Measurements from ENCODE around the gene PLA2G6.
"Not testable (repeated sequence)": the region's sequence is repeated elsewhere in the genome, so short reads cannot be mapped to it uniquely, and the experiment has no call there.

PLA2G6 gene

DNA sequence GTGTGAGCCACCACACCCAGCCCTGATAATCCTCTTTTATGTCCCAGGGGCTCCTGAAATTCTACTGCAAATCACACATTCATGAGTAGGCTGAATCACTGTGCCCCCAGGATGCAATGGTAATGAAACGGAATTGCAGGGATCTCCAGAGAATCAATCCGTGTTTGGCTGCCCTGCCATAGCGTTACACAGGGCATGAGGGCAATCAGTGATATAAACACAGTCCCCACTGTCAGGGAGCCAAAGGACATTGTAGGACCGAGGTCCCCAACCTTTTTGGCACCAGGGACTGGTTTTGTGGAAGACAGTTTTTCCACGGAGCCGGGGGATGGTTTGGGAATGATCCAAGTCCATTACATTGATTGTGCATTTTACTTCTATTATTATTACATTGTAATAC is 9.0 kb upstream of the PLA2G6 start:
- no peak for DNase-seq

DNA sequence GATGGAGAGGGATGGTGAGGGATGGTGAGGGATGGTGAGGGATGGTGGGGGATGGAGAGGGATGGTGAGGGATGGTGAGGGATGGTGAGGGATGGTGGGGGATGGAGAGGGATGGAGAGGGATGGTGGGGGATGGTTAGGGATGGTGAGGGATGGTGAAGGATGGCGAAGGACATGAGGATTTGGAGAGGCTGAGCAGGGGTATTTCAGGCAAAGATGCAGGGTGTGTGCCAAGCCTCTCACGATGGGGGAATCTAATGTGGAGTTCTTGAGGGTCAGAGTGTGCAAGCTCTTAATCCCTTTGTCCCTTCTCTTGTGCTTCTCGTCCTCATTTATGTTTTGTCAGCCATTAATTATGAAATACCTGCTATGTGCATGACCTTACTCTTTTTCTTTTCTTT is 7.5 kb upstream of the PLA2G6 start:
- no peak for DNase-seq

DNA sequence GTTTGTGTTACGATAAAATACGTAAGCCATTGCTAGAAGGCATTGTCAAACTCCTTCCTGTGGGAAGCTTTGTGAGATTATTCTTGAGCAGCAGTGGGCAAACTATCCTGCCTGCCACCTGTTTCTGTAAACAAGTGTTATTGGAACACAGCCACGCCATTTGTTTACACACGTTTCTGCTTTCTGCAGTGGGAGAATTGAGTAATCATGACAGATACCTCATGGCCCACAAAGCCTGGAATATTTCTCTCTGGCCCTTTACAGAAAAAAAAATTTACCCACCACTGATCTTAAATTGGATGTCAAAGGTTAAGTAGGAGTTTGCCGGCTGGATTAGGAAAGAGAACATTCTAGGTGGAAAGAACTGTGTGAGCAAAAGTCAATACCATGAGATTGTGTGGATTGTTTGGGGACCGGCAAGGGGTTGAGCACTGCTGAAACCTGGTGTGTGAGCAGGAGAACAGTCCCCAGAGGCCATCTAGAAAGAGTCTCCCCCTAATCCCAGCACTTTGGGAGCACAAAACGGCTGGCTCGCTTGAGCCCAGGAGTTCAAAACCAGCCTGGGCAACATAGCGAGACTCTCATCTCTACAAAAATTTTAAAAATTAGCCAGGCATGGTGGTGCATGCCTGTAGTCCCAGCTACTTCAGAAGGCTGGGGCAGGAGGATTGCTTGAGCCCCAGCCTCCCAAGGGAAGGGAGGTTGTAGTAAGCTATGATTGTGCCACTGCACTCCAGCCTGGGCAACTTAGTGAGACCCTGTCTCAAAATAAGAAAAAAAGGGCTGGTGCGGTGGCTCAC is 6.0 kb upstream of the PLA2G6 start:
- DNase-seq, result peak in 1 of 14 donors; percentile 25

DNA sequence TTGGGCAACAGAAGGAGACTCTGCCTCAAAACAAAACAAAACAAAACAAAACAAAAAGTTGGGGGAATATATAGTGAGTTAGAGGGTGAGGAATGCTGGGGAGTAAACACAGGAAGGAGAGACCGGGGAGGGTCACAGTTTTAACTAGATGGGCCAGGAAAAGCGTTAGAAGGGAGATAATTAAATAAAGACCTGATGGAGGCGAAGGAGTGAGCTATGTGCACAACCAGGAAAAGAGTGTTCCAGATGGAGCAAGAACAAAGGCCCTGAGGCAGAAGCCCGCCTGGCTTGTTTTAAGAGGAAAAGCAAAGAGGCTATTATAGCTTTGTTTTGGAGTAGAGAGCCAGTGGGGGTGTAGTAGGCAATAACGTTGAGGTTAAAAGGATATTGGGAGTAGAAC is 4.8 kb upstream of the PLA2G6 start:
- no peak for DNase-seq

DNA sequence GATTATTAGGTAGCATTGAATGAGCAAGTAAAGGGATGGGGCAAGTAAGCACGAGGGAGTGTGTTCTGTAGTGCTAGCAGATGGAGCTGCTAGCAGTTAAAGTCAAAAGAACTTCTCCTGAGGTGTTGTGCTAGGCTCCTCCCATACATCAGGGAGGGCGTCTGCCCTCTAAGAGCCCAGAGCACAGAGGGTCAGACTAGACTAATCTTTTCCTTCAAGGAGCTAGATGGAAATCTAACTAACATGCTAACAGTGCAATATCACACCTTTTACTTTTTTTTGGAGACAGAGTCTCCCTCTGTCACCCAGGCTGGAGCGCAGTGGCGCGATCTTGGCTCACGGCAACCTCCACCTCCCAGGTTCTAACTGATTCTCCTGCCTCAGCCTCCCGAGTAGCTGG is 3.2 kb upstream of the PLA2G6 start:
- no peak for DNase-seq

DNA sequence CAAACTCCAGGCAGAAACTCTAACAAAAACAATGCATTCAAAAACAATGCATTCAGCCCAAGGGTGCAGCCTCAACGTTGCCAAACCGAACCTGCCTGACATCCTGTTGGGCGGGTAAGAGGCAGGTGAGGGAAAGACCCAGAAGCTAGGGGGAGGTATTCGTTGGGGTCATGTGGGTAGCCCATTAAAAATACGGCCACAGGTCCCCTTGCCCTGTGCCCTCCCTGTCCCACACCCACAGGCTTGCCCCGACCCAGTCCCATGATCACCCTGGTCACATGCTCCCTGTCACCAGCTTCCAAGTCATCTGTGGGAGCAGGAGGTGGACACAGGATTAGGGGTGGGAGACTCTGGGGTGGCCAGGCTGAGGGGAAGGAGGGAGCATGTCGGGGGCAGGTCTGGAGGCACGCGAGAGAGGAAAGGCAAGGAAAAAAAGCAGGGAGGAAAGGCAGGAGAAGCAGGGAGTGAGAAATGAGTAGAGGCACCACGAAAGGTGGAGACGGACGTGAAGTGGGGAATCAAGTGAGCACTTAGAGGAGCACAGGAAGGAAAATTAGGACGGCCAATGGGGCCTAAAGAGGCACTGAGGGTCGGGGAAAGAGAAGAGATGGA is 683 bp downstream of the PLA2G6 start:
- peak in 12 of 14 donors; percentile 11 to 80 (median 62) for DNase-seq

DNA sequence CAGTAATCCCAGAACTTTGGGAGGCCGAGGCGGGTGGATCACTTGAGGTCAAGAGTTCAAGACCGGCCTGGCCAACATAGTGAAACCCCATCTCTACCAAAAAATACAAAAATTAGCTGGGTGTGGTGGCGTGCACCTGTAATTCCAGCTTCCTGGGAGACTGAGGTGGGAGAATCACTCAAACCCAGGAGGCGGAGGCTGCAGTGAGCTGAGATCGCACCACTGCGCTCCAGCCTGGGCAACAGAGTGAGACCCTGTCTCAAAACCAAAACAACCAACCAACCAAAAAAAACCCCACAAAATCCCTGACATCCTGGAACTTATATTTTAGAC is 3.1 kb downstream of the PLA2G6 start:
- DNase-seq, result not testable (repeated sequence)

DNA sequence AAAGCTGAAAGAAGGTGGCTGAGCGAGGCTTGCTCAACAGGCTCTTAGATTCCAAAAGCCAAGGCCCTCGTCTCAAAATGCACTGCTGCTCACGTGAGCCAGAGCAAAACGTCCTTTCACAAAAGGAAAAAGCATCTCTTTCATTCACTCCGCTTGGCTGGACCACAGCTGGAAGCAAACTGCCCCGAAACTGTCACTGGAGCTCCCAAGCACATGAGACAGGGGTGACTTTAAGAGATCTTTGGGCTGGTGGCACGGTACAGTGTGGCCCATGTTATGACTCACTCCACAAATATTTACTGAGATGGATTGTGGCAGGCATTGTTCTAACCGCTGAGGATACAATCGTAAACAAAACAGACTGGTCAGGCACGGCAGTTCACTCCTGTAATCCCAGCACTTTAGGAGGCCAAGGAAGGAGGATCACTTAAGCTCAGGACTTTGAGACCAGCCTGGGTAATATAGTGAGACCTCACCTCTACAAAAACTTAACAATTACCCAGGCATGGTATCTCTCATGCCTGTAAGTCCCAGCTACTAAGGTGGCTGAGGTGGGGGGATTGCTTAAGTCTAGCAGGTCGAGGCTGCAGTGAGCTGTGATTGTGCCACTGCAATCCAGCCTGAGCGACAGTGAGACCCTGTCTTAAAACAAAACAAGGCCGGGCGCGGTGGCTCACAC is 3.6 kb downstream of the PLA2G6 start:
- peak in 9 of 14 donors; percentile 23 to 74 (median 52) for DNase-seq

DNA sequence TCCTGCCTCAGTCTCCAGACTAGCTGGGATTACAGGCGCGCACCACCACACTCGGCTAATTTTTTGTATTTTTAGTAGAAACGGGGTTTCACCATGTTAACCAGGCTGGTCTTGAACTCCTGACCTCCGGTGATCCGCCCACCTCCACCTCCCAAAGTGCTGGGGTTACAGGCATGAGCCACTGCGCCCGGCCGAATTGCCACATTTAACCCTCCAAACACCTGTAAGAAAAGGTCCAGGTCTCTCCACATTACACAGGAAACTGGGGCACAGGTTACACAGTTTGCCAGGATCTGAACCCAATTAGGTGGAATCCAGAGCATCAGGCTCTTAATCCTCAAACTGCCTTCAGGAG is 4.1 kb downstream of the PLA2G6 start:
- DNase-seq, result not testable (repeated sequence)

DNA sequence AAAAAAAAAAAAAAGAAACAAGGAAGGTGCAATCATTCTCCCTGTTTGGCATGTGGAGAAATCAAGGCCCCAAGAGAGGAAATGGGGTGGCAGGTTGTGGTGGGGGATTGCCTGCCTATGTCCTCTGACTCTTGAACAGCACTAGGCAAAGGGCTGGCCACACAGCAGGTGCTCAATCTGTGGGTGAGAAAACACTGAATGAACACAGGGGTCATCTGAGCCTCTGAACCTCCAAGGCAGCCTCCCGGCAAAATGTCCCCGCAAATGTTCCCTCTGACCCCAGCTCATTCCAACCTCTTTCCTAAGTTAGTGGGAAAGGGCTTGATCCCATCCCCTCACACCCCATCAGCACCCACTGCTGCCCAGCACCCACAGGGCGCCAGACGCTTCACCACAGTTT is 4.6 kb downstream of the PLA2G6 start:
- no peak for DNase-seq

DNA sequence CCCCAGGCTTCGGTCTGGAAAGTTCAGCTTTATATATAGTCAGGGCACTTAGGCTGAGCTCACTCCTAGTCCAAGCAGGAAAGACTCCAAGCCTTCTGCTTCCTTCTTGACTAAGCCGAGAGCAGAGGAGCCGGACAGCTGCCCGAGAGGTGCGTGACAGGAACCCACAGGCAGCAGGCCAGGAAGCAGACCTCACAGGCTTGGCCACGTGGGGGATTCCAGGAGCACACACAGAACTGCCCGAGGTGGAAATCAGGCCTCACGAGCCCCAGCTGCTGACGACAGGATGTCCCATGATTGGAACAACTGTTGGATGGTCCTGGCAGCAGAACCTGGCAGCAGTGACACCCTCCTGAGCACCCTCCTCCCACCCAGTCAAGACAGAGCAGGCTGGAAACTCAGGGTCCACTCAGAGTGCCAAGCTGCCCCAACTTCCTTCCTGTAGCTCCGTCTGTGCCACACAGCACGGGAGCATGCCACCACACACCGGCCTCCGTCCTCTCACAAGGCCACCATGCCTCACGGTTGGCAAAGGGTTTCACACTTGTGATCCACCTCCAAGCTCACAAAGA is 5.4 kb downstream of the PLA2G6 start:
- peak in 9 of 14 donors; percentile 16 to 76 (median 48) for DNase-seq

DNA sequence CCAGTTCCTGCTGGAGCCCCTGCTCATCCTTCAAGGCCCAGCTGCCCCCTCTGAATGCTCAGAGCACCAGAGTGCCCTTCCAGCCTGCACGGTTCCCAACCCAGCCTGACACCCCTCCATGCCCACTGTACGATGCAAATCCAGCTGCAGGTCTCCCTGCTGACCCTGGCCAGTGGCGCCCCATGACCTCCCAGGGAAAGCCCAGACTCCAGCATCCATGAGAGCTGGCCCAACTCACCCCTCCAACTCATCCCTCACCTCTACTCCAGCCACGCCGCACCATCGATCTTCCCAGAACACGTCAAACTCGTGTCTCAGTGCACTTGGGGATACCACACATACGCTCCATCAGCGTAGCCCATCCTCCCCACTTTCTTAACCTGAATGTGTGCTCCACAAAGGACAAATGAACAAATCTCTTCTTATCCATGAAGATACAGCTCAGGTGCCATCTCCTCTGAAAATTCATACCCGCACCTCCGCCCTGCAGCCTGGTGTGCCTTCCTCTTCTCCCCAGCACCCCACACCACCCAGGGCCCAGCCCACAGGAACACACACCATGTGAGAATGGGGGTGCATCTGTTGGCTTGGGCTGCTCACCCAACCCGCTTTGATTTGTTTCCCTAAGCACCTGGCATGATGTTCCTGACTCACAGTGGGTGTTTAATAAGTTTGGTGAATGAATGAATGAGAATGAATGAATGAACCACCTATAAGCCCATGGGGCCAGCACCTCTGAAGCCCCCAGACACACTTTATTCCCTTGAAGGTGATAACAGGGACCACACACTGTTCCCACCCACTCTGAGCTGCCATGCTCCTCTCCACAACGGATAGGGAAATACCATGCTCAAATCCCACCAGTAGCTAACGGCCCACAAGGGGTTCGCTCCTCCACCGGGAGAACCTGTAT is 6.2 kb downstream of the PLA2G6 start:
- DNase-seq, result no peak

DNA sequence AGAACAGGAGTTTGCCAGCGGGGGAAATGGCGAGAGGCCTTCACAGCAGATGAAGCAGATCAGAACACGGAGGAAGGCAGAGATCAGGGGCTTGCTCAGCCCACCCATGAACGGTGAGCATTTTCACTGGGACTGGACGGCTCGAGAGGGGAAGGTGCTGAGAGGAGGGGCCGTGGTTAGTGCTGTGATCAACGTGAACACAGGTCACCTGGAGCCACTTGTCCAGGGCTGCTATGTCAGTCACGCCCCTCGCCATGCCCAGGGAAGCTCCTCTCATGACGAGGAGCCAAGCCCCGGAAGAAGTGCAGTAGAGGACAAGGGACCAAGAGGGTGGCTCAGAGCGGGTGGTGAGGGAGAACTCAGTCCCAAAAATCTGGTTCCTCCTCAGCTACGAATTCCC is 7.0 kb downstream of the PLA2G6 start:
- DNase-seq, result no peak

DNA sequence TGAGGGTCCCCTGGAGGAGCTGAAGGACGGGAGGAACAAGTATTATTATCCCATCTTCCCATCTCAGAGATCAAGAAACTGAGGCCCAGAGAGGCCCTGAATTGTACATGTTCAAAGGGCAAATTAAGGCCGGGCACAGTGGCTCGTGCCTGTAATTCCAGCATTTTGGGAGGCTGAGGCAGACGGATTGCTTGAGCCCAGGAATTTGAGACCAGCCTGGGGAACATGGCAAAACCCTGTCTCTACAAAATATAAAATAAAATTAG is 8.1 kb downstream of the PLA2G6 start:
- no peak for DNase-seq

DNA sequence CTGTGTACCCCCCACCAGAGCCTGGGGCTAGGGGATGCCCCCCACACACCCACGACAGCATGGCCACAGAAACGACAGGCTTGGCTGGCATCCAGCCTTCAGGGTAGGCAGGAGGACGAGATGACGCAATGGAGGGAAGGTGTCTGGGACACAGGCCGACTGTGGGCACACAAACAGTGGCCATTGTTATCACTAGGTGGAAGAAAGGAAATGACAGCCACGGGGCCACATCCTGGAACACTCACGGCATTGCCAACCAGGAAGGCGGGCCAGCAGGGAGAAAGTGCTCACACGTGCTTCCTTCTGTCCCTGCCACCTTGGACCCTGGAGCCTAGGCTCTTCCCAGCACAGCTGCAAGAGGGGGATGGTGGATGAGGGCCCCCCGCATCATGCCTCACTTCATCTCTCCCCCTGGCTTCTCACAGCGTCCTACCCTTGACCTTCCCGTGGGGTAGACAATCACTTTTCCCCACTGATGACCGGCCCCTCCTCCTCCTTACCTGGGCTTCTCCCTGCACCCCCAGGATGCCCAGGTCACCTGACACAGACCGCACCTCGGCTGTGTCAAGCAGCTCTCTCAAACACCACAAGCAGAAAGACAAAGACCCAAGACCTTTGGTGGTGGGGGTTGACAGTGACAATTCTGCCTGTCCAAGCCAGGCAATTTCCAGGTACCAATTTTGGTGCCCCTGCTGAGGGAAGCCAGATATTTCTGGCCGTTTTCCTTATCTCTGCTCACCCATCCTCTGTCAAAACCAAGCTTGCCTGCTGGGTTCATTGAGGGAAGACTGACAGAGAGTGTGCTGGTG is 8.6 kb downstream of the PLA2G6 start:
- peak in 7 of 14 donors; percentile 21 to 70 (median 55) for DNase-seq

DNA sequence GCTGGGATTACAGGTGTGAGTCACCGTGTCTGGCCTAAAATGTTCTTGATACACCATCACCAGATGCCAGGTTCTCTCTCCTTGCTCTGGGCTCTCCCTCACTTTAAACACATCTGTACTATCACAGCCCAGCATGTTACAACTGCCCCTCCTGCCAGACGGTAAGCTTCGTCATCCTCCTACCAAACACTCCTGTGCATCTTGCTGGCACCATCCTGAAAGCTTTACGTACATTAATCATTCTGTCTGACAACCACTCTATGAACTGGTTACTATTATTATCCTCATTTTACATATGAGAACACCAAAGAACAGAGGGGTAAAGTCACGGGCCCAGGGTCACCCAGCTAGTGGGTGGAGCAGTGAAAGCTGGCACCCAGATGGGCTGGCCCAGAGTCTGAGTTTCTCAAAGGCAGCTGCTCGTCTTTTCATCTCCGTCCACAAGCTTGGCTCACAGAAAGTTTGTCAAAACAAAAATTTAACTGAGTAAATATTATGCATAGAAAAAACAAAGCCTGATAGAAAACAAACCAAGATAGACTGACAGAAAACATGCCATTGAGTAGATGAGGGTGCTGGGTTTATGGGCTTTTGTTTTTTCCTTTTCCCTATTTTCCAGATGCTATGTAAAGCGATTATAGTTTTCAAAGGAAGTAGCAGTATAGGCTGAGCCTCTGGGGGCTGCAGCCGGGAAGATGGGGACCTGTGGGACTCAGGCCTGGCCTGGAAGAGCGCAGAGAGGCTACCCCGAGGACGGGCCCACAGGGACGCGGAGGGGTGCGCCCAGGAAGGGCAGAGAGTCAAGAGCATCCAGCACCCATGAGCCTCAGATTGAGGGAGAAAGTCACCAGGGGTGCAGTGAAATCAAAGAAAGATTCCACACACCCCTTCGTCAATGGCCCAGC is 9.5 kb downstream of the PLA2G6 start:
- no peak for DNase-seq

DNA sequence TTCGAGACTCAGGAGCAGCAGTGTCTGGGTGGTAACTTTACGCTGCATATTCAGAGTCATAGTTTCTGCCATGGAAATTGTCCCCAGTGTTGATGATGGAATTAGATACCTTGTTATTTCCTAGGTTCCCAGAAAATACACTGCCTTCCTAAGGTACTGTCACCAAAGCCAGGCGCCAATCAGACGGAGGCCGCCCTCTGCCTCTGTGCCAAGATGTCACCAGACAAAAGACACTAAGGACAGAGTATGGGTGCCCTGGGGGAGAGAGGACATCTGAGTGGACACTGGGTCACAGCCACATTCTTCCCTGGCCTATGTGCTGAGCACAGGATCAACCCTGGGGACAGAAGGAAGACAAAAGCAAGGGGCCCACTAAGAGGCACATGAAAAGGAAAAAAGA is 11.2 kb downstream of the PLA2G6 start:
- no peak for DNase-seq

DNA sequence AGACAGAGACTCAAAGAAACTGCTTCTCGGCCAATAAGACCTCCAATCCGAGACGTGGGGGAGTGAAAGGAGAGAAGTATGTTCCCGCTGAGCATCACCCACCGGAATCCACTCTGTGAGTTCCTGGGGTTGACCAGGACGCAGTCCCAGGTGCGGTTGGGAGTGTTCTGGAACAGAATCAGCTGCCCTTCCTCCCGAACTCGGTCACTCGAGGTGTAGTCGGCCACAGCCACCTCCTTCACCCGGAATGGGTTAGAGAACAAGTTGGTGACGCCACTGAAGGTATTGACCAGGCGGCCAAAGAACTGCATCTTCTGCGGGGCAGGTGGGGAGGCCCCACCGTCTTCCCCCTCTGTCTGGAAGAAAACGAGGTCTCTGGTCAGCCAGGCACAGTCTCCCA is 12.5 kb downstream of the PLA2G6 start:
- DNase-seq, result no peak

DNA sequence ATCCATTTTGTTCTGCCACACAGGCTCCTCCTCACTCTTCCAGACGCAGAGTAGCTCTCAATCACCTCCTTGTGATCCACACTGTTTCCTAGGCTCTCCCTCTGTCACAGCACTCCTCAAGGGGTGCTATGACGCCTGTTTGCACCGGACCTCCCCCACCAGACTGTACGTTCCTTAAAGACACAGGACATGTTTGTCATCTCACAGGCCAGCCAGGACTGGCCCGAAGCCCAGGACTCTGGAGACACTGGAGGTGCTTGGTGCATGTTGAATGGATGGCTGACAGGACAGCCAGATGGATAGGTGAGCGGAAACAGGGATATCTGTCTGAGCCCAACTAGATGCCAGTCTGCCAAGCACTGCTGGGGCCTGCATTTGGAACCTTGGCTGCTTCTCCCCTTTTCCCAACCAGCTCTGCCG is 13.6 kb downstream of the PLA2G6 start:
- DNase-seq, result peak in 9 of 14 donors; percentile 20 to 86 (median 61)

DNA sequence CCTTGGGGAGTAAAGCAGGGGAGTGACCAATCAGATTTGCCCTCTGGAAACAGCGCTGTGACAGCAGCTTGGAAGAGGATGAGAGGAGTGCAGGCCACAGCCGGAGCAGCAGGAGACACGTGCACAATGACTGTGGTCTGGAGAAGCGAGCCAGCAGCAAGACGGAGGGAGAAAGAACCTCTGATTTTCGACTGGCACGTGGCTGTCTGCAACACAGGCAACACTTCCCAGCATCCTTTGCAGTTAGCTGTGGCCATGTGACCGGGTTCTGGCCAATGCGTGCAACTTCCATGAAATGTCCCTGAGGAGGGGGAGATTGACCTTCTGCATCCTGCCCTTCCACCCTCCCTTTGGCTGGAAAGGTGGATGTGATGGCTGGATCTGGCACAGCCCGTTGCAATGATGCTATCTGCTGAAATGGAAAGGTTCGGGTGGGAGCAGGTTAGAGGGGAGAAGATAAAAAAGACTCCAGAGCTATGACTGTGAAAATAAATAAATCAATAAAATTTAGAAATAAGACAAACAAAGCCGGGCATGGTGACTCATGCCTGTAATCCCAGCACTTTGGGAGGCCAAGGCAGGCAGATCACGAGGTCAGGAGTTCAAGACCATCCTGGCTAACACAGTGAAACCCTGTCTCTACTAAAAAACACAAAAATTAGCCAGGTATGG is 15.6 kb downstream of the PLA2G6 start:
- DNase-seq, result no peak

All from C1 segment of cervical spinal cord (tissue), 14 donors.